ENCODE results near the gene ELMOD3. TPM values are rescaled to one million over a fixed set of nuclear protein-coding genes. Genes with fewer than 3 reads are reported as not detected.

ELMOD3 gene
- total RNA-seq, 4 donors from 2014 or later = 13.3 to 37.8 (median 32.8) TPM

GRCh38 chr2:85368921-85369320 is 14.4 kb downstream of the ELMOD3 start:
- no peaks in the 10 kb centered on the region for H3K9me3 ChIP-seq
- peaks cover 0 to 8% (median 2%) of the 10 kb centered on the region in 4 donors for H3K4me1 ChIP-seq
- TF ChIP-seq POLR2A (IDR thresholded peaks at IDR 0.05) = no peak
- no peak for TF ChIP-seq EP300 (IDR thresholded peaks at IDR 0.05; ENCODE audit: low read depth)
- TF ChIP-seq POLR2AphosphoS5 (IDR thresholded peaks at IDR 0.05) = no peak
- no peaks in the 10 kb centered on the region for H3K27me3 ChIP-seq
- H3K27ac ChIP-seq = no peak overlapping the region
- no peak overlapping the region for H3K4me3 ChIP-seq
- peaks cover 0 to 19% (median 0%) of the 10 kb centered on the region in 4 donors for H3K36me3 ChIP-seq
- intact Hi-C loops (cut with DNase I; ENCODE audit: low total_unique reads) (no loop called here), in situ Hi-C loops (cut with MboI; ENCODE audit: low pct_ligation_motif_present in 1 of 4, low pct_unique_long_range_greater_than_20kb in 1 of 4, low sequenced_read_pairs in 3 of 4) (no loop called here)
- no peak for DNase-seq

- 49% methylated on average over 5 of the region's 5 CpGs; no CpG with 5 or more reads in 1 of the 2 donors for WGBS, 2 donors (ENCODE audit: low coverage in 1 of 2)
- peak; percentile 39 for DNase-seq
- peaks cover 0 to 8% (median 2%) of the 10 kb centered on the region in 4 donors for H3K4me1 ChIP-seq
- intact Hi-C loops (cut with DNase I; ENCODE audit: low total_unique reads) = no loop called here
- H3K27me3 ChIP-seq = no peaks in the 10 kb centered on the region
- in situ Hi-C loops (cut with MboI; ENCODE audit: low pct_ligation_motif_present in 1 of 4, low pct_unique_long_range_greater_than_20kb in 1 of 4, low sequenced_read_pairs in 3 of 4) = no loop called here
- no peaks in the 10 kb centered on the region for H3K9me3 ChIP-seq
- no peak for TF ChIP-seq POLR2AphosphoS5 (IDR thresholded peaks at IDR 0.05)
- TF ChIP-seq EP300 (IDR thresholded peaks at IDR 0.05; ENCODE audit: low read depth) = no peak
- no peak for TF ChIP-seq POLR2A (IDR thresholded peaks at IDR 0.05)
- TF ChIP-seq, protein P1, sequence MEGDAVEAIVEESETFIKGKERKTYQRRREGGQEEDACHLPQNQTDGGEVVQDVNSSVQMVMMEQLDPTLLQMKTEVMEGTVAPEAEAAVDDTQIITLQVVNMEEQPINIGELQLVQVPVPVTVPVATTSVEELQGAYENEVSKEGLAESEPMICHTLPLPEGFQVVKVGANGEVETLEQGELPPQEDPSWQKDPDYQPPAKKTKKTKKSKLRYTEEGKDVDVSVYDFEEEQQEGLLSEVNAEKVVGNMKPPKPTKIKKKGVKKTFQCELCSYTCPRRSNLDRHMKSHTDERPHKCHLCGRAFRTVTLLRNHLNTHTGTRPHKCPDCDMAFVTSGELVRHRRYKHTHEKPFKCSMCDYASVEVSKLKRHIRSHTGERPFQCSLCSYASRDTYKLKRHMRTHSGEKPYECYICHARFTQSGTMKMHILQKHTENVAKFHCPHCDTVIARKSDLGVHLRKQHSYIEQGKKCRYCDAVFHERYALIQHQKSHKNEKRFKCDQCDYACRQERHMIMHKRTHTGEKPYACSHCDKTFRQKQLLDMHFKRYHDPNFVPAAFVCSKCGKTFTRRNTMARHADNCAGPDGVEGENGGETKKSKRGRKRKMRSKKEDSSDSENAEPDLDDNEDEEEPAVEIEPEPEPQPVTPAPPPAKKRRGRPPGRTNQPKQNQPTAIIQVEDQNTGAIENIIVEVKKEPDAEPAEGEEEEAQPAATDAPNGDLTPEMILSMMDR (IDR thresholded peaks at IDR 0.05) = no peak
- H3K36me3 ChIP-seq = peaks cover 0 to 16% (median 0%) of the 10 kb centered on the region in 4 donors
- no peak overlapping the region for H3K4me3 ChIP-seq
- no peak overlapping the region for H3K27ac ChIP-seq
Measured at GRCh38 chr2:85369500-85369899, 14.9 kb downstream of the ELMOD3 start.

DNA sequence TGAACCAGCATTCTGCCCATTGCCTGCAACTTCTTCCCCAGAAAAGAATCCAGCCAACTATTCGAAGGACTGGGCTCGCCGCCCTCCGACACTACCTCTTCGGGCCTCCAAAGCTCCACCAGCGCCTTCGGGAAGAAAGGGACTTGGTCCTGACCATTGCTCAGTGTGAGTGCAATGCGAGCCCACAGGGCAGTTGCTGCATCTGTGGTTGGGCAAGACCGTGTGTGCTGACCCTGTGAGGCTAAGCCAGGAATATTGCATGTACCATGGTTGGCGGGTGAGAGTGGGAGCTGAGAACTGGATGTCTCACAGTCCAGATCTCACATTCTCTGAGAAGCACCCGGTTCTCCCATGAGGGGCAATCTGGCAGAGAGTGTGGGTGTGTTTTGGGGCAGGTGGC is 16.5 kb downstream of the ELMOD3 start:
- 96 to 100% methylated on average over 2 to 11 of the region's 11 CpGs for WGBS, 2 donors (ENCODE audit: low coverage in 1 of 2)
- TF ChIP-seq POLR2AphosphoS5 (IDR thresholded peaks at IDR 0.05) = no peak
- TF ChIP-seq EP300 (IDR thresholded peaks at IDR 0.05; ENCODE audit: low read depth) = no peak
- TF ChIP-seq POLR2A (IDR thresholded peaks at IDR 0.05) = no peak
- TF ChIP-seq, protein P1 (IDR thresholded peaks at IDR 0.05) = no peak
- no peak for DNase-seq
- Histone ChIP-seq H3K9me3 (no peaks in the 10 kb centered on the region), H3K36me3 (peaks cover 0 to 16% (median 0%) of the 10 kb centered on the region in 4 donors), H3K4me1 (peaks cover 0 to 8% (median 2%) of the 10 kb centered on the region in 4 donors), H3K27me3 (no peaks in the 10 kb centered on the region), H3K27ac (no peak overlapping the region), H3K4me3 (no peak overlapping the region)
- in situ Hi-C loops (cut with MboI; ENCODE audit: low pct_ligation_motif_present in 1 of 4, low pct_unique_long_range_greater_than_20kb in 1 of 4, low sequenced_read_pairs in 3 of 4) = no loop called here
- intact Hi-C loops (cut with DNase I; ENCODE audit: low total_unique reads) = no loop called here

- no peak for DNase-seq
- no peaks in the 10 kb centered on the region for H3K4me1 ChIP-seq
- H3K9me3 ChIP-seq = no peaks in the 10 kb centered on the region
- TF ChIP-seq POLR2AphosphoS5 (IDR thresholded peaks at IDR 0.05) (no peak), EP300 (IDR thresholded peaks at IDR 0.05; ENCODE audit: low read depth) (no peak), POLR2A (IDR thresholded peaks at IDR 0.05) (no peak)
- TF ChIP-seq, protein P1 (IDR thresholded peaks at IDR 0.05) = no peak
- no peaks in the 10 kb centered on the region for H3K27me3 ChIP-seq
- no peak overlapping the region for H3K27ac ChIP-seq
- intact Hi-C loops (cut with DNase I; ENCODE audit: low total_unique reads) = no loop called here
- H3K4me3 ChIP-seq = no peak overlapping the region
- 96% methylated on average over 5 of the region's 5 CpGs; no CpG with 5 or more reads in 1 of the 2 donors for WGBS, 2 donors (ENCODE audit: low coverage in 1 of 2)
- H3K36me3 ChIP-seq = peaks cover 0 to 38% (median 11%) of the 10 kb centered on the region in 4 donors
- in situ Hi-C loops (cut with MboI; ENCODE audit: low pct_ligation_motif_present in 1 of 4, low pct_unique_long_range_greater_than_20kb in 1 of 4, low sequenced_read_pairs in 3 of 4) = no loop called here
Measured at GRCh38 chr2:85376291-85377065, 21.9 kb downstream of the ELMOD3 start.
